Spleen (tissue), 11 donors: ENCODE data around the gene SUCLA2. TPM values are rescaled to one million over a fixed set of nuclear protein-coding genes. Genes with fewer than 3 reads are reported as not detected.
"Not testable (repeated sequence)": the region's sequence is repeated elsewhere in the genome, so short reads cannot be mapped to it uniquely, and the experiment has no call there.

Source experiments
- DNase-seq: peaks from one replicate; pipeline ENCODE4 v3.0.0-alpha.2; 2020
- H3K27ac ChIP-seq, 8 donors: fragments of 200-600 bp; sonication (generic) in 7 of 8; 1 replicate in 4 of 8; 2 replicates in 4 of 8; pipeline versions ENCODE4 v1.5.0 to v1.8.0; 2016 to 2021; ENCODE audit warnings: inconsistent platforms in 4 of 8, mild to moderate bottlenecking in 4 of 8, moderate library complexity in 1 of 8
- H3K27me3 ChIP-seq, 7 donors: fragments of 200-600 bp; sonication (generic) in 6 of 7; replicated peaks in 1 of 7; 1 replicate in 4 of 7; 2 replicates in 3 of 7; pipeline versions ENCODE4 v1.5.0 to v1.8.0; 2016 to 2021; ENCODE audit warnings: inconsistent platforms in 3 of 7, mild to moderate bottlenecking in 1 of 7
- H3K36me3 ChIP-seq, 6 donors: fragments of 200-600 bp; sonication (generic) in 5 of 6; 1 replicate in 4 of 6; 2 replicates in 2 of 6; pipeline versions ENCODE4 v1.5.0 to v1.8.0; 2016 to 2021; ENCODE audit warnings: inconsistent platforms in 2 of 6
- H3K4me1 ChIP-seq, 6 donors: fragments of 200-600 bp; sonication (generic) in 5 of 6; 1 replicate in 3 of 6; 2 replicates in 3 of 6; pipeline versions ENCODE4 v1.5.0 to v1.8.0; 2016 to 2021; ENCODE audit warnings: inconsistent platforms in 3 of 6
- H3K4me3 ChIP-seq, 8 donors: fragments of 200-600 bp; sonication (generic) in 7 of 8; 1 replicate in 4 of 8; 2 replicates in 4 of 8; pipeline versions ENCODE4 v1.5.0 to v1.8.0; 2016 to 2021; ENCODE audit warnings: inconsistent platforms in 4 of 8, mild to moderate bottlenecking in 4 of 8, moderate library complexity in 2 of 8
- H3K9me3 ChIP-seq, 8 donors: fragments of 200-600 bp; sonication (generic) in 7 of 8; 1 replicate in 4 of 8; 2 replicates in 4 of 8; pipeline versions ENCODE4 v1.5.0 to v1.8.0; 2016 to 2021; ENCODE audit warnings: inconsistent platforms in 4 of 8
- POLR2A ChIP-seq, 3 donors: fragments of 450-650 bp; IDR thresholded peaks; one replicate each; pipeline ENCODE4 v1.5.1; 2017; ENCODE audit warnings: antibody characterized with exemption in 3 of 3, mild to moderate bottlenecking in 1 of 3
- POLR2AphosphoS5 ChIP-seq, 3 donors: sonication (generic); formaldehyde crosslinking; IDR thresholded peaks; one replicate each; pipeline ENCODE4 v1.5.1; 2017; ENCODE audit warnings: antibody characterized with exemption in 3 of 3
- WGBS, 5 donors: extraction: QIAGEN DNeasy Blood & Tissue Kit in 3 of 5; methylation state at CpG; one replicate each; pipeline versions ENCODE4 v1.1.5 to v1.1.7; 2013 to 2018; 5-methylcytosine and 5-hydroxymethylcytosine counted together
- intact Hi-C: fragments of 100-400 bp; cut with DNase I; formaldehyde crosslinking; loops from one replicate; pipeline ENCODE4 v1.15.0; 2023; ENCODE audit warnings: low total_unique reads
- polyA plus RNA-seq, 3 donors: library from polyadenylated mRNA; stranded (reverse); fragments of 200-250 nt; gene quantifications; one replicate each; pipeline ENCODE4 v1.2.1, GENCODE V29; 2013
- total RNA-seq, 7 donors: library from RNA; depleted of rRNA in 3 of 7; stranded (reverse); fragments of >200 nt in 3 of 7; fragmentation: NEBNext Ultra II Directional in 4 of 7; extraction: Animal tissue kit (Norgen Biotek cat#: 25700) in 4 of 7; gene quantifications; one replicate each; pipeline versions ENCODE4 v1.1.0 to v1.2.1, GENCODE V29; 2016 to 2021
- TF ChIP-seq, protein P1 (sequence below), 11 experiments: fragments of 200-600 bp in 7 of 11; fragments of 450-650 bp in 4 of 11; sonication (generic) in 4 of 11; IDR thresholded peaks in 8 of 11; conservative IDR thresholded peaks in 3 of 11; 1 replicate in 7 of 11; 2 replicates in 4 of 11; pipeline versions ENCODE4 v1.4.0 to v1.8.0; 2016 to 2021; ENCODE audit warnings: antibody characterized with exemption in 11 of 11, inconsistent platforms in 4 of 11, mild to moderate bottlenecking in 1 of 11
- donor health status: healthy with polysubstance abuse.
- donor health status: DM: no; HTN: no; CAD: no; lungs with moderate emphysema.
- donor health status: DM: no; HTN: no; CAD: no.
- donor health status: Bipolar disorder and iron deficiency.
- donor health status: healthy.
- donor health status: DM: no; HTN: no; CAD: no.
- donor health status: DM: yes; HTN: yes; CAD: no.

Gene SUCLA2
- total and polyA plus RNA-seq, 10 donors: 14.4 to 49.6 (median 31.5) TPM

DNA sequence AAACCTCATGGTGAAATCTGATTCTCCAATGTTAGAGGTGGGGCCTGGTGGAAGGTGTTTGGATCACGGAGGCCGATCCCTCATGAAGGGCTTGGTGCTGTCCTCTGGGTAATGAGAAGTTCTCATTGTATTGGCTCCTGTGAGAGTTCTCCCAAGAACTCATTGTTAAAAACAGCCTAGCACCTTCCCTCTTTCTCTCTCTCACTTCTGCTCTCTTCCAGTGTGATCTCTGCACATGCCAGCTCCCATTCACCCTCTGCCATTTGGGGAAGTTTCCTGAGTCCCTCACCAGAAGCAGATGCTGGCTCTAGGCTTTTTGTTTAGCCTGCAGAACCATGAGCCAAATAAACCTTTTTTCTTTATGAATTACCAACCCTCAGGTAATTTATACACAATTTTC lies 3.1 kb upstream of the SUCLA2 start:
- intact Hi-C loops: no loop called here

DNA sequence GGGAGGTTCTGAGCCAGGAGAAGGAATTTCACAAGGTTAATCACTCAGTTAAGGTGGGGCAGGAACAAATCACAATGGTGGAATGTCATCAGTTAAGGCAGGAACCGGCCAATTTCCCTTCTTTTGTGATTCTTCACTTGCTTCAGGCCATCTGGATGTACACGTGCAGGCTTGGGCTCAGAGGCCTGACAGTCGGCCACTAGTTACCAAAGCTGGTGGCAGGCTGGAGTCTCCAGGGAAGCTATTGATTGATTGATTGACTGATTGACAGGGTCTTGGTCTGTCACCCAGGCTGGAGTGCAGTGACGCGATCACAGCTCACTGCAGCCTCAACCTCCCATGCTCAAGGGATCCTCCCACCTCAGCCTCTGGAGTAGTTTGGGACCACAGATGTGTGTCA lies 926 bp upstream of the SUCLA2 start:
- H3K27me3 ChIP-seq, H3K27ac ChIP-seq, H3K9me3 ChIP-seq, H3K36me3 ChIP-seq, intact Hi-C loops, DNase-seq: not testable (repeated sequence)
- Histone ChIP-seq H3K4me1 (peaks cover 0 to 48% (median 34%) of the 10 kb centered on the region in 6 donors), H3K4me3 (peak overlapping the region in 3 of 8 donors; percentile 94 to 99 (median 94))
- WGBS, 5 donors: 70 to 83% (median 78%) methylated on average over 5 of the region's 5 CpGs

More for the DNA sequence above, 3.1 kb upstream of the SUCLA2 start:
- Histone ChIP-seq H3K4me1 (peaks cover 0 to 35% (median 19%) of the 10 kb centered on the region in 6 donors), H3K36me3 (no peaks in the 10 kb centered on the region), H3K27me3 (no peaks in the 10 kb centered on the region), H3K27ac (no peak overlapping the region), H3K9me3 (no peaks in the 10 kb centered on the region), H3K4me3 (no peak overlapping the region)
- TF ChIP-seq, protein P1, sequence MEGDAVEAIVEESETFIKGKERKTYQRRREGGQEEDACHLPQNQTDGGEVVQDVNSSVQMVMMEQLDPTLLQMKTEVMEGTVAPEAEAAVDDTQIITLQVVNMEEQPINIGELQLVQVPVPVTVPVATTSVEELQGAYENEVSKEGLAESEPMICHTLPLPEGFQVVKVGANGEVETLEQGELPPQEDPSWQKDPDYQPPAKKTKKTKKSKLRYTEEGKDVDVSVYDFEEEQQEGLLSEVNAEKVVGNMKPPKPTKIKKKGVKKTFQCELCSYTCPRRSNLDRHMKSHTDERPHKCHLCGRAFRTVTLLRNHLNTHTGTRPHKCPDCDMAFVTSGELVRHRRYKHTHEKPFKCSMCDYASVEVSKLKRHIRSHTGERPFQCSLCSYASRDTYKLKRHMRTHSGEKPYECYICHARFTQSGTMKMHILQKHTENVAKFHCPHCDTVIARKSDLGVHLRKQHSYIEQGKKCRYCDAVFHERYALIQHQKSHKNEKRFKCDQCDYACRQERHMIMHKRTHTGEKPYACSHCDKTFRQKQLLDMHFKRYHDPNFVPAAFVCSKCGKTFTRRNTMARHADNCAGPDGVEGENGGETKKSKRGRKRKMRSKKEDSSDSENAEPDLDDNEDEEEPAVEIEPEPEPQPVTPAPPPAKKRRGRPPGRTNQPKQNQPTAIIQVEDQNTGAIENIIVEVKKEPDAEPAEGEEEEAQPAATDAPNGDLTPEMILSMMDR (IDR thresholded peaks at IDR 0.05 in 8 of 11, conservative IDR thresholded peaks at IDR 0.05 in 3 of 11): no peak
- WGBS, 5 donors: 80 to 97% (median 90%) methylated on average over 2 of the region's 2 CpGs
- no peak for DNase-seq

DNA sequence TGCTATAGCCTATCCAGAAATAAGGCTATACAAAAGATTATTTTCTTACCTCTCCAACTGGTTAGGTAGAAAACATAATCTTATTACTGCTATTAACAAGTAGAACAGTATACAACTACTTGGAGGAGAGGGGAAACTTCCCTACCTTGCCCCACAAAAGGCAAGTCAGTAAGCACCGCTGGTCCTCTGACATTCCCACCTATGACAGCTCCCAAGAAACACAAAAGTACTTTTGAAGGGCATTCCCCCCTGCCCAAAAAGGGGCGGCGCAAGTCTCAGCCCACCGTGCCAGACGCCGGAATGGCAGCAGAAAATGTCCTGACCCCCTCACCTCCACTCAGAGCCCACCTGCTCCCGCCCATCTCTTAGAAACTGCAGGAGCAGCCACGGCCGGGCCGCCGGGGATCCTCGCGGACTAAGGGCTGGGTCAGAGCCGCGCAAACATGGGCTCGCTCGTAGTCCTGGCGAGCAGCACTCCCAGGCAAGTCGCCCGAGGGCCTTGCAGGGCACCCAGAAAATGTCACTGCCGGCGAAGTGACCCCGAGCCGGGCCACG lies 437 bp downstream of the SUCLA2 start:
- no peak for DNase-seq
- H3K36me3 ChIP-seq: peaks cover 0 to 15% (median 0%) of the 10 kb centered on the region in 6 donors
- peak overlapping the region; percentile 52 to 88 (median 80) for H3K27ac ChIP-seq
- no peaks in the 10 kb centered on the region for H3K27me3 ChIP-seq
- intact Hi-C loops: no loop called here
- H3K4me1 ChIP-seq: peaks cover 0 to 48% (median 34%) of the 10 kb centered on the region in 6 donors
- TF ChIP-seq POLR2A (IDR thresholded peaks at IDR 0.05): no peak
- TF ChIP-seq POLR2AphosphoS5 (IDR thresholded peaks at IDR 0.05): no peak
- TF ChIP-seq, protein P1 (IDR thresholded peaks at IDR 0.05 in 8 of 11, conservative IDR thresholded peaks at IDR 0.05 in 3 of 11): no peak
- no peaks in the 10 kb centered on the region for H3K9me3 ChIP-seq
- peak overlapping the region; percentile 75 to 99 (median 94) for H3K4me3 ChIP-seq
- WGBS, 5 donors: 0 to 1% (median 0%) methylated on average over 5 to 25 of the region's 25 CpGs

DNA sequence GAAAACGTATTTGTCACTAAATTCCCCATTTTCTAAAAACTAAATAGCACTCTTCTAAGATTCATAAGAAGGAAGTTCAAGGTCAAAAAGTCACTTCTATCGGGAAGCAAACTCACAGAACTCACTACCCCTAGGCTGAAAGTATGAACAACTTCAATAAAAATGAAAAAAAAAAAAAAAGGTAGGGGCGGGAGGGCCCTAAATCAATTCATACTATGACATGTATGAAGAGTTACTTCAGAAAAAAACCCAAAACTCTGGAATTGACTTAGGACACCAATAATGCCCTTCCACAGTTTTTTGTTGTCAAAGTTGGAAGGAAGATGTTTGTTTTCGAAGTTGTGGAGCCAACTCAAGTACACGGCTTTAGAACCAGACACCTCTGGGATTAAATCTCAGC lies 1.1 kb downstream of the SUCLA2 start:
- H3K27ac ChIP-seq: peak overlapping the region in 1 of 8 donors; percentile 88
- no peak for DNase-seq
- H3K4me3 ChIP-seq: peak overlapping the region; percentile 75 to 99 (median 94)

More for the DNA sequence above, 1.1 kb downstream of the SUCLA2 start:
- Histone ChIP-seq H3K4me1 (peaks cover 0 to 48% (median 34%) of the 10 kb centered on the region in 6 donors), H3K9me3 (no peaks in the 10 kb centered on the region), H3K27me3 (no peaks in the 10 kb centered on the region), H3K36me3 (peaks cover 0 to 21% (median 0%) of the 10 kb centered on the region in 6 donors)
- TF ChIP-seq POLR2AphosphoS5 (IDR thresholded peaks at IDR 0.05): no peak
- TF ChIP-seq, protein P1 (IDR thresholded peaks at IDR 0.05 in 8 of 11, conservative IDR thresholded peaks at IDR 0.05 in 3 of 11): no peak
- TF ChIP-seq POLR2A (IDR thresholded peaks at IDR 0.05): no peak
- 48 to 60% (median 57%) methylated on average over 5 of the region's 5 CpGs for WGBS, 5 donors
- intact Hi-C loops: no loop called here
